Activated CD8-positive, alpha-beta memory T cell treated with anti-CD3 and anti-CD28 coated beads, Interleukin-2, amount 50 U/mL, for 1 hour (primary cell): ENCODE measurements around the gene RANBP1.
"Not testable (repeated sequence)": the region's sequence is repeated elsewhere in the genome, so short reads cannot be mapped to it uniquely, and the experiment has no call there.

Experiments
- DNase-seq: peaks from one replicate; pipeline ENCODE4 v3.0.0-alpha.2; 2020; ENCODE audit errors: extremely low read depth

The RANBP1 gene

GRCh38 chr22:20115691-20116375, at the start of gene RANBP1:
RANBP1 (plus strand) TSS chr22:20116104; CDS start chr22:20116185, 81 bp downstream.
- no peak for DNase-seq

GRCh38 chr22:20066617-20067383, 49.1 kb upstream of the RANBP1 start:
- no peak for DNase-seq

DNA sequence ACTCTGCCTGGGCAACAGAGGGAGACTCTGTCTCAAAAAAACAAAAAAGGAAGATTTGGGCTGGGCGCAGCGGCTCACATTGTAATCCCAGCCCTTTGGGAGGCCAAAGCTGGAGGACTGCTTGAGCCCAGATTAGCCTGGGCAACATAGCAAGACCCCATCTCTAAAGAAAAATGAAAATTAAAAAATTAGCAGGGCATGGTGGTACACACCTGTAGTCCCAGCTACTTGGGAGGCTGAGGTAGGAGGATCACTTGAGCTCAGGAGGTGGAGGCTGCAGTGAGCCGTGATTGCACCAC, 48.6 kb upstream of the RANBP1 start:
- DNase-seq = not testable (repeated sequence)

- DNase-seq = no peak
Measured at GRCh38 chr22:20068640-20069039, 47.3 kb upstream of the RANBP1 start.

DNA sequence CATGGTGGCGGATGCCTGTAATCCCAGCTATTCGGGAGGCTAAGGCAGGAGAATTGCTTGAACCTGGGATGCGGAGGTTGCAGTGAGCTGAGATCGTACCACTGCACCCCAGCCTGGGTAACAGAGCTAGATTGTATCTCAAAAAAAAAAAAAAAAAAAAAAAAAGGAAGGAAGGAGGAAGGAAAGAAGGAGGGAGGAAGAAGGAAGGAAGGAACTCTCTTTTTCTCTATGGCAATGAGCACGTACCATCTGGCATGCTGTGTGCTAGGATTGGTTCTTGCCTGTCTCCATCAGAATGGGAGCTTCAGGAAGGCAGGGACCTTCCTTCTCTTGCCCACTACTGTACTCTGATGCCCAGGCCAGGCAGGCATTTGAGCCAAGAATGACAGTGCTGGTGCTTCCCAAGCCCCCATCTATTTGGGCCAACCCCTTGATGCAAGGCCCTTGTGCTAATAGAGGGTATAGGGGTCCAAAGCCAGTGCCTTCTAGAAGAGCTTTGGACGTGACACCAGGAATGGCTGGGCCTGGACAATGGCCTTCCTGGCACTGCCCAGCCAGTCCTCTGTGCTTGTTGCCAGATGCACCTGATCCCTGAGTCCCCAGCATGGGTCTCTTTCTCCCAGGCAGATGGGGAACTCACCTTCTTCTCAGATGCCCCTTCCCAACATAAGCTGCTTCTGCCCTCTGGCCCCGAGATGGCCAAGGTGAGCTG, 46.4 kb upstream of the RANBP1 start:
- DNase-seq = no peak

DNA sequence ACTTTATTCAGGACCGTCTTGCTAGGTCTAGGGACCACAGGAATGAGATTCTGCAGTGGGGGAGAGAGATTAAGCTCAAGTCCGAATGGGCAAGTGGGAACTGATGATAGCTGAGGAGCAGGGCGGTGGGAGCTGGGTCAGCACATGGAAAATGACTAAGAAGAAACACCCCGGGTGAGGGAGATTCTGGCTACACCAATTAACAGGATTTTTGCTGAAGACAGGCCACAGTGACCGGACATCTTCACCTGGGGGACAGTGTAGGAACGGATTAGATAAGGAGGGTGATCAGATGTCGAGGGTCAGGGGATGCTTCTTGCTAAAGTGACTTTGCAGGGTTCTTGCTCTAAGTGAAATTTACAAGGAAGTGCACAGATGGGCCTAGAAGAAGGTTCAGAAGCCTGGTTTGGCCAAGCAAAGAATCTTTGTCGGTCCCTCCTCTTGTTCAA, 44.4 kb upstream of the RANBP1 start:
- no peak for DNase-seq

DNA sequence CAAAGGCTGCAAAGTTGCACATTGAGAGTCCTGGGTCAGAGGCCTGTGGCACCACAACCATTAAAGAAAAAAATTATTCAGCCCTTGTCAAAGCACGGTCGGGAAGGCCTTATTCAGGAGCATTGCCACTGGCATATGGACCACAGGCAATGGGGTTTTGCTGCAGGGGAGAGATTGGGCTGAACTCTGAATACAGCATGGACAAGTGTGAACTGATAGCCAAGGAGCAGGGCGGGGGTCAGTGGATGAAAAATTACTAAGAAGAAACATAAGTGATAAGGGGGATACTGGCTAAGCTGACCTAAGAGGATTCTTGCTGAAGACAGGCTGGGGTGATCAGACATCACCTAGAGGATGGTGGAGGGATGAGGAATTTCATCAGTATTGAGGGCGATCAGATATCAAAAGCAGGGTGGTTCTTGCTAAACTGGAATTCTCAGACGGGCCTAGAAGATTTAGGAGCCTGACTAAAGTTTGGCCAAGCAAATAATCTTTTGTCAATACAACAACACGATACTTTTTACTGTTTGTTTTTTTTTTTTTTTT, 39.2 kb upstream of the RANBP1 start:
- DNase-seq = no peak

DNA sequence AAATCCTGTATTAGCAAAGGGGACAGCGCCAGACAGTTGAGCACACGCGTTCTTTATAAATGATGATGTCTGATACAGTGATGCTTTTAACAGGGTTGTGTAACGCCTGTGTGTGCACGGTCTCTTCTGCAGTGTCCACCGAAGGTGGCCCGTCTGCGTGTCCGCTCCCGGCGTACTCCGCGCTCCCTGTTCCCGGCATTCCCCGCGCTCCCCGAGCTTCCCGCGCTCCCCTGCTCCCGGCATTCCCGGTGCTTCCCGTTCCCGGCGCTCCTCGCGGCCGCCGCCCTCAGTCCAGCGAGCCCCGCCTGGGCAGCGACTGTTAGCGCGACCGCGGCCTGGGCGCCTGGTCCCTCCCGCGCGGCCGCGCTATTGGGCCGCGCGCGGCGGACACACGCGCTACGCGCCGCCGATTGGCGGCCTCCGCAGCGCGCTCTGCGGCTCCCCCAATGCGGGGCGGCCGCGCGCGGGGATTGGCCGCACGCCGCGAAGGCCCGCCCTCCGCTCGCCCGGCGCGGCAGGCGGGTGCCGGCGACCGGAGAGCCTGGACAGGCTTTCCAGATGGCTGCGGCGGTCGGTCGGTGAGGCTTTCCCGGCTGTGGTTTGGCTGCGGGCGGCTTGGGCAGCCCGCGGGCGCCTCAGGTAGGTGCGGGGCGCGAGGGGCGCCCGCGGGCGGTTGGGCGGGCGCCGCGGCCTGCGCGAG, 36.0 kb upstream of the RANBP1 start, which contains the start of gene DGCR8:
Gene DGCR8, plus strand, starts transcription at position 497 of the 700 bp plus-strand sequence. CDS start 5,723 bp downstream, outside the sequence.
- no peak for DNase-seq

- DNase-seq = no peak
Measured at GRCh38 chr22:20080445-20080775, 35.5 kb upstream of the RANBP1 start.

DNA sequence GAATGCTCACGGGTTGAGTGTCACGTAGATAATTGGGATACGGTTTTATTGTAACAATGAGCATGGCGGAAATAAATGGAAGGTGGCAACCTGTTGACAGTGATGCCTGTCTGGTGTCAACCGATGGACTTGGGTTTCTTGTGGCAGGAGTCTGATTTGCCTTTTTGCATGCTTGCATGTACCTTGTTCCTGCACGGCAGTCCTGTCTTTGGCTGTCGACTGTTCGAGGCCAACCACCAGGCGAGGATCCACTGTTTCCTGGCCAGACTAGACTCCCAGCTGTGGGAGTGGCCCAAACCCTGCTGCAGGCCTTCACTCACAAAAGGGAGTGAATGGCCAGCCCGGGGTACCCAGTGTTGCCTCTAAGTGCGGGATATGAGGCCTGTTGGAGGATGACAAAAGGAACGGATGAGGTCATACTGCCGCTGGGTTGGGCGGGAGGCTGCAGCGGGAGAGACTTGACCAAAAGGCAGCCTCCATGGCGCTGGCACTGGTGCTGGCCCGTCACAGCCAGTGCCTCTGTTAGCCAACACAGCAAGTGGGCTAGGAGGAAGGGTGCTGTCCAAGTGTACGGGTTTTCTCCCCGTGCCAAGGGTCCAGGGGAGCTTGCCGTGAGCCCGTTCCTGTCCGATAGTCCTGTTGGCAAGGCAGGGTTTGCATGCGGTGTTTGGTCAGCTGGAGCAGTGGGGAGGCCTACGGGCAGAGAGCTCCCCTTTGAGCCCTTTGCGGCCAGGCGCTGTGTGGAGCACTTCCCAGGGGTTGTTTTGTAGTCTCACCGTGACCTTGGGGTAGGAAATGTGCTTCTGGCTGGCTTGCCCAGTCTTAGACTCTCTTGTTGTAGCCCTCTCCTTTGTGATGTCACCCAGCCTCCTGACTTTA, 34.9 kb upstream of the RANBP1 start:
- no peak for DNase-seq

DNA sequence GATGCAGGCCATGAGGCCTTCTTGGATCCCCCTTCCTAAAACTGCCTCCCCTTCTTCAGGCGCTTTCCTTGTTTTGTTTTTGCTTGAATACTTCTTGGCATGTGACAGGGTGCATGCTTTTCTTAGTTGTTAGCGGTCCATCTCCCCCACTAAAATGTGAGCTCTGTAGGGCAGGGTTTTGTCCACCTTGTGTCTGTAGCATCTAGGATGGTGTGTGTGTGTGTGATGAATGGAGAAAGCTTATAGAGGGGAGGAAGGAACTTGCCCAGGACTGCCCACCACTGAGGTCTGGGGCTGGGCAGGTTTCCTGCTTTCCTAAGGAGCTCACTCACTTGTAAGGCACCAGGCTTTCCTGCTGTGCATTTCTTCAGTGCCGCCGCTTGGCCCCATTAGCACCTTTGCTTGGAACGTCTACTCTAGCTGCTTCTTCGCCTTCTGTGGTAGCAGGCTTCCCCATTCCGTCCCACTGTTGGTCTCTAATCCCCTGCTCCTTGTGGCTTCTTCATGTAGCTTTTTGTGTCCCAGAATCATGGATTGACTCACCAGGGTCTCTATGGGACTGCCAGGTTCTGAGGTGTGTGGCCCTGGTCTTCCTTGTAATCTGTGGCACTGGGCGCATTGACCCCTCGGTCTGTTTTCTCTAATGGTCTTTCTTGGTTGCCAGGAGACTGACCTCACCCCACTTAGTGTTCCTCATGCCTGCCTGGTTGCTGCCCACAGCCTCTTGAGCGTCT, 32.6 kb upstream of the RANBP1 start:
- no peak for DNase-seq

GRCh38 chr22:20083891-20084546, 31.9 kb upstream of the RANBP1 start:
- no peak for DNase-seq

DNA sequence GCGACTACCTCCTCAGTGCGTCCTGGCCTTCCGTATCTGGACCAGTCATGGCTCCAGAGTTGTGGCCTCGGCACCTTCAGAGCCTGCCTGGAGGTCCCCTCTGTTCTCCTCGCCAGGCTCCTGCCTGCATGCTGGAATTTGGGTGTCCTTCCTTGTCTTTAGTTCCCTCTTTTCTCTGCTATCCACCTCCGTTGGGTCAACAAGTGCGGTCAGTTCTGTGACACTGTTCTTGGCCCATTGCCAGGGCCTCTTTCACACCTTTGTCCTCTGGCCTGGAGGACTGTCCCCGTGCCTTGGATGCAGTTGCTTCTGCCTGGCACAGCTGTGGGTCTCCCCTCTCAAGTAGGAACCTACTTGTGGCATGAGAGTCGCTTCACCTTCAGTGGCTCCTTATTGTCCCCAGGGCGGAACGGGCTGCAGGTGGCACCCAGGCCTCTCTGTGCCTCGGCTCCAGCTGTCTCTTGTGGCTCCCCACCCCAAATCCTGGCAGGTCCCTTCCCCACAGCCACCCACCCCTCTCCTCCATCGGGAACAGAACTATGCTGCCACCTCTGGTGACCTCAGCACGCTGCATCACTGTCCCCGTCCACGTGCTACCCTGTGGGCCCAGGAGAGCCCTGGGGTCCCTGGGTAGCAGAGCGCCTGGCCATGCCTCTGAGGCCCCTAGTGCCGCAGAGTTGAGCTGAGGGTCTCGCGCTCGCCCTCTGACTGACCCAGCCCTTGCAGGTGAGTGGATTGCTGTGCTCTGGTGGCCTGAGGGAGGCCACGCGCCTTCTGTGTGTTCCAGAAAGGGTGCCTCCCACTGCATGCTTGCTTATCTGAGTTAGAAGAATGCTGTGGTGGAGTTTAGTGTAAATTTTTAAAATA, 31.1 kb upstream of the RANBP1 start:
- DNase-seq = no peak

DNA sequence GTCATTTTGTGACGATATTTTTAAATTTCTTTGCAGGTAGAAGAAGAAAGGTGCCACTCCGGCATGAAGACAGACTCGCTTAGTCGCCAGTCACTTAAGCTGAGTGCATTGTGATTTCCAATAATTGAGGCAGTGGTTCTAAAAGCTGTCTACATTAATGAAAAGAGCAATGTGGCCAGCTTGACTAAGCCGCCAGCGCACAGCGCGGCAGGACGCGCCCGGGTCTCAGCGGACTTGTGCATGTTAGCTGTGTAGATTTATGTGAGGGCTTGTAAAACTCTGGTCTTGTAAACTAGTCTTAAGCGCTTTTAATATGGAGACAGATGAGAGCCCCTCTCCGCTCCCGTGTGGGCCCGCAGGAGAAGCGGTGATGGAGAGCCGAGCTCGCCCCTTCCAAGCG, 30.3 kb upstream of the RANBP1 start:
- DNase-seq = no peak

GRCh38 chr22:20086101-20086599, 29.8 kb upstream of the RANBP1 start:
- DNase-seq = no peak

DNA sequence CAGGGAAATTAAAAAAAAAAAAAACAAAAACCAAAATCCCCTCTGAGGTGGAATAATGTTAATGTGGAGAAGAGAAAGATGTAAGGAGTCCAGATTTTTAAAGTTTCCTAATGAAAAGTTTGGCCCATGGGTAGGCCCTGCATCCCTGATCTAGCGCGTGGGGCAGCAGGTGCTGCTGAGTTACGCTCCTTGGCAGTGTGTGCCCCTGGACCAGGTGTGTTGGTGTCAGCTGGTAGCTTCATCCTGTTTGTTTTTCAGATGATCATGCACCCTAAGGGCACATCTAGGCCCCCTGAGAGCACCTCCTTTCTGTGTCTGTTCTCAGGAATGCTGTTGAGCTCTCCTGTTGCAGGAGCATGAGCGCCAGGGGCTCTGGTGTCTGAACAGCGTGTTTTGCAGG, 29.1 kb upstream of the RANBP1 start:
- DNase-seq = no peak

- no peak for DNase-seq
Measured at GRCh38 chr22:20087319-20088262, 28.3 kb upstream of the RANBP1 start.
